GM19239 (cell line): ENCODE data around the gene ATP5MC2.

ENCODE experiments used
- DNase-seq: peaks from one replicate; pipeline ENCODE4 v3.0.0; 2011; ENCODE audit warnings: low spot score; ENCODE audit not compliant: insufficient read length
- FAIRE-seq: peaks from 2 replicates; lab custom pipeline; 2011; peaks lifted over from hg19 to GRCh38; lab: Jason Lieb, UNC

Gene ATP5MC2

GRCh38 chr12:53618275-53618674 lies 57.6 kb downstream of the ATP5MC2 start:
- no peak for DNase-seq
- peak; percentile 18 for FAIRE-seq

- no peak for DNase-seq
- no peak for FAIRE-seq
Observed at GRCh38 chr12:53617700-53618099, 58.2 kb downstream of the ATP5MC2 start.

GRCh38 chr12:53616950-53617349 lies 58.9 kb downstream of the ATP5MC2 start:
- DNase-seq: no peak
- no peak for FAIRE-seq
